BJ (cell line): Measurements from ENCODE around the gene SMARCAD1. TPM values are rescaled to one million over a fixed set of nuclear protein-coding genes. Genes with fewer than 3 reads are reported as not detected.
"Not testable (repeated sequence)": the region's sequence is repeated elsewhere in the genome, so short reads cannot be mapped to it uniquely, and the experiment has no call there.

Source experiments
- CTCF ChIA-PET: fragments of 350-600 bp; formaldehyde crosslinking; extraction: SDS; loops from one replicate; lab custom pipeline; 2021; ENCODE audit warnings: antibody characterized with exemption, inconsistent platforms; lab: Yijun Ruan, JAX
- POLR2A ChIA-PET: fragments of 300-600 bp; sonication (Branson Sonifier 250); formaldehyde crosslinking; extraction: SDS; loops from one replicate; lab custom pipeline; 2021; ENCODE audit warnings: antibody characterized with exemption; lab: Charles Lee
- DNase-seq: peaks from one replicate; pipeline ENCODE4 v3.0.0-alpha.2; 2011; ENCODE audit warnings: low read depth
- H3K27me3 ChIP-seq: 2 replicates; pipeline ENCODE4 v1.6.0; 2011; ENCODE audit warnings: low read length; ENCODE audit not compliant: control insufficient read depth, insufficient read depth
- H3K36me3 ChIP-seq: 2 replicates; pipeline ENCODE4 v1.5.1; 2011; ENCODE audit warnings: low read length; ENCODE audit not compliant: control insufficient read depth, insufficient read depth
- H3K4me3 ChIP-seq: 2 replicates; pipeline ENCODE4 v1.5.1; 2011; ENCODE audit warnings: low read depth, mild to moderate bottlenecking, control low read depth, low read length
- CTCF ChIP-seq: IDR thresholded peaks from 2 replicates; pipeline ENCODE4 v1.5.1; 2011; ENCODE audit warnings: low read depth, mild to moderate bottlenecking, control low read depth, inconsistent platforms, low read length, moderate library complexity; ENCODE audit not compliant: insufficient read depth
- polyA plus RNA-seq: library from polyadenylated mRNA; depleted of rRNA; stranded (reverse); fragments of >200 nt; gene quantifications from 2 replicates; pipeline ENCODE4 v1.2.3, GENCODE V29; 2011

Gene SMARCAD1
- polyA plus RNA-seq, 1 experiment, result 8.2 TPM

- ChIA-PET POLR2A (interaction anchor here (0.5 kb wide), 1 partner anchor 14 kb away, joined by 5 read pairs; no protein-coding TSS in a partner anchor), CTCF (interaction anchor here (0.5 to 1.6 kb wide), 2 partner anchors 13 to 318 kb away, joined by 3 to 4 read pairs; no protein-coding TSS in a partner anchor)
- no peak for DNase-seq
- Histone ChIP-seq H3K4me3 (no peak overlapping the region), H3K27me3 (peaks cover 4% of the 10 kb centered on the region; the same call in 1 of the 2 replicates), H3K36me3 (no peaks in the 10 kb centered on the region)
- TF ChIP-seq CTCF, result no peak
These were observed 126.2 kb downstream of the SMARCAD1 start for GRCh38 chr4:94333866-94334265.

- Histone ChIP-seq H3K27me3 (peaks cover 5% of the 10 kb centered on the region; the same call in 1 of the 2 replicates), H3K4me3 (no peak overlapping the region), H3K36me3 (no peaks in the 10 kb centered on the region)
- CTCF ChIA-PET, result interaction anchor here (0.5 to 1.6 kb wide), 2 partner anchors 13 to 319 kb away, joined by 3 to 4 read pairs; no protein-coding TSS in a partner anchor
- POLR2A ChIA-PET, result no interaction called here
- no peak for TF ChIP-seq CTCF
- DNase-seq, result no peak
These were observed 126.8 kb downstream of the SMARCAD1 start for GRCh38 chr4:94334476-94334875.

GRCh38 chr4:94334962-94335361 is 127.3 kb downstream of the SMARCAD1 start:
- H3K27me3 ChIP-seq, result peaks cover 5% of the 10 kb centered on the region; the same call in 1 of the 2 replicates
- no peak for TF ChIP-seq CTCF
- no peak for DNase-seq
- ChIA-PET POLR2A (no interaction called here), CTCF (interaction anchor here (1.6 kb wide), 1 partner anchor 12 kb away, joined by 4 read pairs; no protein-coding TSS in a partner anchor)
- H3K36me3 ChIP-seq, result no peaks in the 10 kb centered on the region
- no peak overlapping the region for H3K4me3 ChIP-seq

GRCh38 chr4:94336303-94336702 is 128.6 kb downstream of the SMARCAD1 start:
- CTCF ChIA-PET, result no interaction called here
- no peak for TF ChIP-seq CTCF
- Histone ChIP-seq H3K36me3 (no peaks in the 10 kb centered on the region), H3K27me3 (peaks cover 5% of the 10 kb centered on the region; the same call in 1 of the 2 replicates), H3K4me3 (no peak overlapping the region)
- no peak for DNase-seq
- POLR2A ChIA-PET, result no interaction called here

- H3K36me3 ChIP-seq, H3K27me3 ChIP-seq, CTCF ChIA-PET, DNase-seq, H3K4me3 ChIP-seq, POLR2A ChIA-PET: not testable (repeated sequence)
These were observed 129.1 kb downstream of the SMARCAD1 start for GRCh38 chr4:94336791-94337190.
